HL-60 (cell line): ENCODE data around the gene RBMS3.

Experiments
- CTCF ChIP-seq: IDR thresholded peaks from one replicate; pipeline ENCODE4 v1.5.1; 2011; ENCODE audit warnings: low read length, control low read depth, inconsistent platforms; ENCODE audit not compliant: insufficient read depth
- GABPA ChIP-seq: IDR thresholded peaks from 2 replicates; pipeline ENCODE4 v1.6.1; 2012; ENCODE audit warnings: low read depth
- POLR2AphosphoS5 ChIP-seq: IDR thresholded peaks from 2 replicates; pipeline ENCODE4 v1.6.1; 2012; ENCODE audit warnings: low read depth
- REST ChIP-seq: IDR thresholded peaks from 2 replicates; pipeline ENCODE4 v1.6.1; 2012; ENCODE audit warnings: low read depth; ENCODE audit not compliant: insufficient replicate concordance
- SPI1 ChIP-seq: IDR thresholded peaks from 2 replicates; pipeline ENCODE4 v1.6.1; 2012; ENCODE audit warnings: low read depth, mild to moderate bottlenecking, borderline replicate concordance

GRCh38 chr3:29587340-29587739 lies 306.5 kb downstream of the RBMS3 start:
- TF ChIP-seq CTCF, result no peak
- no peak for TF ChIP-seq POLR2AphosphoS5
- no peak for TF ChIP-seq REST
- no peak for TF ChIP-seq GABPA
- TF ChIP-seq SPI1, result no peak
